Mesodermal cell (in vitro differentiated cells): ENCODE measurements around the gene MED13.
"Not testable (repeated sequence)": the region's sequence is repeated elsewhere in the genome, so short reads cannot be mapped to it uniquely, and the experiment has no call there.

Source experiments
- H3K27ac ChIP-seq: 2 replicates; pipeline ENCODE4 v1.7.0; 2013; ENCODE audit warnings: mild to moderate bottlenecking, low read depth, low read length, moderate library complexity; ENCODE audit not compliant: severe bottlenecking
- H3K36me3 ChIP-seq: 2 replicates; pipeline ENCODE4 v1.7.1; 2013; ENCODE audit warnings: mild to moderate bottlenecking, low read length, moderate library complexity; ENCODE audit not compliant: control insufficient read depth, insufficient read depth
- H3K4me1 ChIP-seq: one replicate; pipeline ENCODE4 v1.7.1; 2013; ENCODE audit warnings: mild to moderate bottlenecking, low read length; ENCODE audit not compliant: insufficient read depth, control insufficient read depth, poor library complexity, severe bottlenecking
- H3K4me3 ChIP-seq: 2 replicates; pipeline ENCODE4 v1.7.0; 2013; ENCODE audit warnings: low read length, control low read depth, mild to moderate bottlenecking; ENCODE audit not compliant: insufficient read depth, poor library complexity, severe bottlenecking; ENCODE audit errors: extremely low read depth
- H3K9me3 ChIP-seq: 2 replicates; pipeline ENCODE4 v1.7.1; 2013; ENCODE audit warnings: mild to moderate bottlenecking, low read length, moderate library complexity; ENCODE audit not compliant: control insufficient read depth
- WGBS, 2 experiments: methylation state at CpG; one replicate each; pipeline ENCODE4 v1.1.5; 2013; ENCODE audit warnings: missing lambda C conversion rate in 2 of 2; ENCODE audit not compliant: insufficient coverage in 2 of 2; 5-methylcytosine and 5-hydroxymethylcytosine counted together

MED13 gene

GRCh38 chr17:61998534-61998933 is 66.5 kb downstream of the MED13 start:
- not testable (repeated sequence) for H3K4me3 ChIP-seq, H3K9me3 ChIP-seq, H3K4me1 ChIP-seq, H3K27ac ChIP-seq
- WGBS, 2 experiments: 82% methylated on average over 2 of the region's 4 CpGs; no CpG with 5 or more reads in 1 of the 2 experiments
- peaks cover 53% of the 10 kb centered on the region for H3K36me3 ChIP-seq

GRCh38 chr17:61997664-61998063 is 67.4 kb downstream of the MED13 start:
- H3K27ac ChIP-seq: no peak overlapping the region
- H3K36me3 ChIP-seq: peaks cover 53% of the 10 kb centered on the region
- no peaks in the 10 kb centered on the region for H3K9me3 ChIP-seq
- H3K4me3 ChIP-seq: no peak overlapping the region
- WGBS, 2 experiments: no CpG with 5 or more reads among the region's 2 CpGs
- H3K4me1 ChIP-seq: no peaks in the 10 kb centered on the region

GRCh38 chr17:61996916-61997605 is 68.0 kb downstream of the MED13 start:
- H3K36me3 ChIP-seq: peaks cover 55% of the 10 kb centered on the region
- H3K27ac ChIP-seq: no peak overlapping the region
- no peaks in the 10 kb centered on the region for H3K4me1 ChIP-seq
- 80 to 100% methylated on average over 1 to 2 of the region's 4 CpGs for WGBS, 2 experiments
- H3K4me3 ChIP-seq: no peak overlapping the region
- H3K9me3 ChIP-seq: no peaks in the 10 kb centered on the region

- H3K4me1 ChIP-seq: no peaks in the 10 kb centered on the region
- no peaks in the 10 kb centered on the region for H3K9me3 ChIP-seq
- no peak overlapping the region for H3K27ac ChIP-seq
- H3K36me3 ChIP-seq: peaks cover 61% of the 10 kb centered on the region
- WGBS, 2 experiments: 96 to 98% methylated on average over 3 of the region's 3 CpGs
- H3K4me3 ChIP-seq: no peak overlapping the region
Measured at GRCh38 chr17:61989509-61989908, 75.6 kb downstream of the MED13 start.

GRCh38 chr17:61986898-61987297 is 78.2 kb downstream of the MED13 start:
- Histone ChIP-seq H3K4me3 (no peak overlapping the region), H3K27ac (no peak overlapping the region), H3K9me3 (no peaks in the 10 kb centered on the region), H3K36me3 (peaks cover 64% of the 10 kb centered on the region), H3K4me1 (no peaks in the 10 kb centered on the region)
- 93 to 100% methylated on average over 2 to 5 of the region's 5 CpGs for WGBS, 2 experiments

- Histone ChIP-seq H3K9me3 (no peaks in the 10 kb centered on the region), H3K4me3 (no peak overlapping the region), H3K4me1 (no peaks in the 10 kb centered on the region), H3K36me3 (peaks cover 62% of the 10 kb centered on the region), H3K27ac (no peak overlapping the region)
- 83 to 86% methylated on average over 2 to 3 of the region's 4 CpGs for WGBS, 2 experiments
Measured at GRCh38 chr17:61984821-61985220, 80.3 kb downstream of the MED13 start.

- Histone ChIP-seq H3K4me3 (no peak overlapping the region), H3K9me3 (no peaks in the 10 kb centered on the region), H3K4me1 (no peaks in the 10 kb centered on the region), H3K27ac (no peak overlapping the region), H3K36me3 (peaks cover 77% of the 10 kb centered on the region)
Measured at GRCh38 chr17:61981323-61981722, 83.8 kb downstream of the MED13 start.

- WGBS, 2 experiments: 89 to 90% methylated on average over 5 of the region's 5 CpGs
- Histone ChIP-seq H3K9me3 (no peaks in the 10 kb centered on the region), H3K36me3 (peaks cover 83% of the 10 kb centered on the region), H3K4me1 (no peaks in the 10 kb centered on the region), H3K27ac (no peak overlapping the region), H3K4me3 (no peak overlapping the region)
Measured at GRCh38 chr17:61980535-61980934, 84.5 kb downstream of the MED13 start.

GRCh38 chr17:61974115-61974514 is 91.0 kb downstream of the MED13 start:
- H3K4me1 ChIP-seq: no peaks in the 10 kb centered on the region
- H3K4me3 ChIP-seq: no peak overlapping the region
- no peaks in the 10 kb centered on the region for H3K9me3 ChIP-seq
- H3K27ac ChIP-seq: no peak overlapping the region
- WGBS, 2 experiments: 96% methylated on average over 5 of the region's 7 CpGs
- peaks cover 77% of the 10 kb centered on the region for H3K36me3 ChIP-seq

- H3K36me3 ChIP-seq: peaks cover 78% of the 10 kb centered on the region
- H3K4me3 ChIP-seq: no peak overlapping the region
- H3K27ac ChIP-seq: no peak overlapping the region
- H3K9me3 ChIP-seq: no peaks in the 10 kb centered on the region
- no peaks in the 10 kb centered on the region for H3K4me1 ChIP-seq
Measured at GRCh38 chr17:61972311-61972710, 92.8 kb downstream of the MED13 start.

GRCh38 chr17:61970030-61970429 is 95.0 kb downstream of the MED13 start:
- no peak overlapping the region for H3K27ac ChIP-seq
- H3K4me3 ChIP-seq: no peak overlapping the region
- peaks cover 73% of the 10 kb centered on the region for H3K36me3 ChIP-seq
- 80% methylated on average over 1 of the region's 1 CpG for WGBS, 2 experiments
- H3K4me1 ChIP-seq: no peaks in the 10 kb centered on the region
- H3K9me3 ChIP-seq: no peaks in the 10 kb centered on the region
